PC-3 (cell line): ENCODE measurements around the gene NMNAT2. TPM values are rescaled to one million over a fixed set of nuclear protein-coding genes. Genes with fewer than 3 reads are reported as not detected.
A peak's percentile ranks its signal among the peaks of the same experiment; 100 is the strongest.

Experiments used
- ATAC-seq: fragments of 200-7000 bp; cut with Tn5 transposase; 2 replicates; pipeline ENCODE4 v1.9.1; 2020; ENCODE audit warnings: mild to moderate bottlenecking, moderate library complexity
- BruUV-seq: library from RNA; stranded (reverse); fragments of 400-500 nt; replicated peaks from 2 replicates; lab custom pipeline; 2021; lab: Mats Ljungman, UMichigan
- CTCF ChIA-PET: fragments of 300-600 bp; sonication (Branson Sonifier 250); formaldehyde crosslinking; loops from one replicate; lab custom pipeline; 2022; ENCODE audit warnings: antibody characterized with exemption; lab: Charles Lee
- POLR2A ChIA-PET: fragments of 300-600 bp; sonication (Branson Sonifier 250); formaldehyde crosslinking; loops from one replicate; lab custom pipeline; 2022; ENCODE audit warnings: antibody characterized with exemption; ENCODE audit not compliant: unreplicated experiment; lab: Charles Lee
- DNase-seq: peaks from one replicate; pipeline ENCODE4 v3.0.0-alpha.2; 2015
- H2AFZ ChIP-seq: fragments of 300-600 bp; sonication (generic); 2 replicates; pipeline ENCODE4 v1.6.0; 2016; ENCODE audit warnings: antibody characterized with exemption, low read length
- H3F3A ChIP-seq: fragments of 300-600 bp; sonication (generic); one replicate; pipeline ENCODE4 v1.6.0; 2017; ENCODE audit warnings: antibody characterized with exemption, low read length, control low read depth, mild to moderate bottlenecking; ENCODE audit not compliant: unreplicated experiment
- H3K27ac ChIP-seq: fragments of 300-600 bp; sonication (generic); 2 replicates; pipeline ENCODE4 v1.5.1; 2016; ENCODE audit warnings: mild to moderate bottlenecking, low read length
- H3K27me3 ChIP-seq: fragments of 300-600 bp; sonication (generic); 2 replicates; pipeline ENCODE4 v1.6.1; 2016; ENCODE audit warnings: low read length, mixed read lengths
- H3K36me3 ChIP-seq: fragments of 300-600 bp; sonication (generic); 2 replicates; pipeline ENCODE4 v1.6.1; 2016; ENCODE audit warnings: low read depth, mixed run types, low read length, mixed read lengths
- H3K4me1 ChIP-seq: fragments of 300-600 bp; sonication (generic); 2 replicates; pipeline ENCODE4 v1.5.1; 2016; ENCODE audit warnings: low read length; ENCODE audit not compliant: insufficient read depth
- H3K4me2 ChIP-seq: fragments of 300-600 bp; sonication (generic); 2 replicates; pipeline ENCODE4 v1.6.0; 2016; ENCODE audit warnings: low read length
- H3K4me3 ChIP-seq: fragments of 300-600 bp; sonication (generic); 2 replicates; pipeline ENCODE4 v1.5.1; 2016; ENCODE audit warnings: mild to moderate bottlenecking, low read length, mixed read lengths
- H3K79me2 ChIP-seq: fragments of 300-600 bp; sonication (generic); 2 replicates; pipeline ENCODE4 v1.6.1; 2017; ENCODE audit warnings: low read length, mixed read lengths
- H3K9ac ChIP-seq: fragments of 300-600 bp; sonication (generic); 2 replicates; pipeline ENCODE4 v1.6.0; 2016; ENCODE audit warnings: mild to moderate bottlenecking, low read length
- H3K9me2 ChIP-seq: fragments of 300-600 bp; sonication (generic); replicated peaks from 2 replicates; pipeline ENCODE4 v1.6.1; 2016; ENCODE audit warnings: mixed run types, low read length, mixed read lengths
- H3K9me3 ChIP-seq: fragments of 300-600 bp; sonication (generic); 2 replicates; pipeline ENCODE4 v1.6.1; 2016; ENCODE audit warnings: low read length, mixed read lengths
- H4K20me1 ChIP-seq: fragments of 300-600 bp; sonication (generic); 2 replicates; pipeline ENCODE4 v1.6.1; 2016; ENCODE audit warnings: low read length, mixed read lengths
- CTCF ChIP-seq: fragments of 300-600 bp; sonication (generic); conservative IDR thresholded peaks from 2 replicates; pipeline ENCODE4 v1.5.1; 2017; ENCODE audit warnings: antibody characterized with exemption, low read depth, mild to moderate bottlenecking, low read length
- EZH2 ChIP-seq: fragments of 300-600 bp; sonication (generic); IDR thresholded peaks from one replicate; pipeline ENCODE4 v1.6.1; 2017; ENCODE audit warnings: antibody characterized with exemption, mild to moderate bottlenecking, low read length; ENCODE audit not compliant: unreplicated experiment
- EZH2phosphoT487 ChIP-seq: fragments of 300-600 bp; sonication (generic); IDR thresholded peaks from 2 replicates; pipeline ENCODE4 v1.6.1; 2018; ENCODE audit warnings: mild to moderate bottlenecking, antibody characterized with exemption, low read length, borderline replicate concordance
- intact Hi-C: fragments of 100-400 bp; cut with micrococcal nuclease; formaldehyde crosslinking; loops from 2 replicates; pipeline ENCODE4 v1.9.0; 2023
- total RNA-seq: library from RNA; depleted of rRNA; stranded (reverse); fragments of >200 nt; gene quantifications from 2 replicates; pipeline ENCODE4 v1.2.3, GENCODE V29; 2014

Gene NMNAT2
- total RNA-seq, 1 experiment from 2014 or later: 6.0 TPM

GRCh38 chr1:183306317-183307042 is 111.7 kb downstream of the NMNAT2 start:
- TF ChIP-seq CTCF (peak; percentile 48), EZH2 (no peak)
- peaks cover 23% of the 10 kb centered on the region for H3K4me1 ChIP-seq
- H3F3A ChIP-seq: no peaks in the 10 kb centered on the region
- no peak overlapping the region for H2AFZ ChIP-seq
- ChIA-PET POLR2A (interaction anchor here (0.6 kb wide), 1 partner anchor 12 kb away, joined by 3 read pairs; no protein-coding TSS in a partner anchor), CTCF (no interaction called here)
- no peaks in the 10 kb centered on the region for H3K27me3 ChIP-seq
- no peaks in the 10 kb centered on the region for H3K36me3 ChIP-seq
- no peaks in the 10 kb centered on the region for H3K9me3 ChIP-seq
- ATAC-seq (no peak), DNase-seq (peak; percentile 19)
- H3K79me2 ChIP-seq: no peaks in the 10 kb centered on the region
- H3K27ac ChIP-seq: no peak overlapping the region
- no peak overlapping the region for H3K4me3 ChIP-seq
- intact Hi-C loops: no loop called here
- no TSS peak for BruUV-seq
- H3K9ac ChIP-seq: no peak overlapping the region
- H3K9me2 ChIP-seq: no peaks in the 10 kb centered on the region
- H3K4me2 ChIP-seq: no peak overlapping the region
- H4K20me1 ChIP-seq: no peaks in the 10 kb centered on the region

GRCh38 chr1:183304440-183305107 is 113.6 kb downstream of the NMNAT2 start:
- no peaks in the 10 kb centered on the region for H3K9me3 ChIP-seq
- no TSS peak for BruUV-seq
- H3K36me3 ChIP-seq: no peaks in the 10 kb centered on the region
- no peak overlapping the region for H3K9ac ChIP-seq
- ChIA-PET CTCF (no interaction called here), POLR2A (no interaction called here)
- TF ChIP-seq CTCF (no peak), EZH2 (no peak), EZH2phosphoT487 (no peak)
- no peak for ATAC-seq
- H3K27me3 ChIP-seq: no peaks in the 10 kb centered on the region
- H2AFZ ChIP-seq: 0 out of 2 replicates have a peak overlapping the region, but pooled peaks have one; percentile 61
- H3K4me1 ChIP-seq: peaks cover 23% of the 10 kb centered on the region
- H3K4me3 ChIP-seq: no peak overlapping the region
- DNase-seq: peak; percentile 26
- H4K20me1 ChIP-seq: no peaks in the 10 kb centered on the region
- peak overlapping the region; percentile 16; the same call in 1 of the 2 replicates for H3K27ac ChIP-seq
- H3K79me2 ChIP-seq: no peaks in the 10 kb centered on the region
- H3K9me2 ChIP-seq: no peaks in the 10 kb centered on the region
- no peaks in the 10 kb centered on the region for H3F3A ChIP-seq
- intact Hi-C loops: no loop called here
- H3K4me2 ChIP-seq: peak overlapping the region; percentile 33; the same call in 1 of the 2 replicates

- H3K79me2 ChIP-seq: no peaks in the 10 kb centered on the region
- H3K9me3 ChIP-seq: no peaks in the 10 kb centered on the region
- no peak for TF ChIP-seq EZH2
- no peak for TF ChIP-seq CTCF
- TF ChIP-seq EZH2phosphoT487: no peak
- no TSS peak for BruUV-seq
- peak overlapping the region; percentile 16; the same call in 1 of the 2 replicates for H3K27ac ChIP-seq
- no peaks in the 10 kb centered on the region for H3K9me2 ChIP-seq
- no peaks in the 10 kb centered on the region for H3F3A ChIP-seq
- no peaks in the 10 kb centered on the region for H3K27me3 ChIP-seq
- ChIA-PET CTCF (no interaction called here), POLR2A (no interaction called here)
- H3K9ac ChIP-seq: no peak overlapping the region
- intact Hi-C loops: no loop called here
- no peaks in the 10 kb centered on the region for H3K36me3 ChIP-seq
- H3K4me3 ChIP-seq: no peak overlapping the region
- H3K4me2 ChIP-seq: no peak overlapping the region
- no peaks in the 10 kb centered on the region for H4K20me1 ChIP-seq
- ATAC-seq: no peak
- peak; percentile 40 for DNase-seq
- peaks cover 23% of the 10 kb centered on the region for H3K4me1 ChIP-seq
- no peak overlapping the region for H2AFZ ChIP-seq
Observed at GRCh38 chr1:183303901-183304300, 114.3 kb downstream of the NMNAT2 start.
